B cell (primary cell): ENCODE data around the gene HACD1. TPM values are rescaled to one million over a fixed set of nuclear protein-coding genes. Genes with fewer than 3 reads are reported as not detected.

ENCODE experiments used
- ATAC-seq: fragments of 200-7000 bp; cut with Tn5 transposase; one replicate; pipeline ENCODE4 v1.10.0; 2021; ENCODE audit warnings: low read depth, mild to moderate bottlenecking, moderate number of reproducible peaks, moderate library complexity
- CTCF ChIA-PET: fragments of 350-600 bp; sonication (Branson Sonifier 250); formaldehyde crosslinking; loops from one replicate; lab custom pipeline; 2021; ENCODE audit warnings: antibody characterized with exemption, inconsistent platforms; lab: Charles Lee
- POLR2A ChIA-PET: fragments of 350-600 bp; sonication (Branson Sonifier 250); formaldehyde crosslinking; loops from one replicate; lab custom pipeline; 2021; ENCODE audit warnings: antibody characterized with exemption; lab: Charles Lee
- DNase-seq: peaks from one replicate; pipeline ENCODE4 v3.0.0; 2013
- H2AFZ ChIP-seq: 2 replicates; pipeline ENCODE4 v1.6.1; 2012; ENCODE audit warnings: mild to moderate bottlenecking, low read depth, low read length; ENCODE audit not compliant: insufficient read depth, poor library complexity, severe bottlenecking
- H3K27ac ChIP-seq, 2 donors: 1 replicate in 1 of 2; 2 replicates in 1 of 2; pipeline ENCODE4 v1.5.1; 2012 to 2013; ENCODE audit warnings: low read length in 2 of 2, mild to moderate bottlenecking in 2 of 2, moderate library complexity in 1 of 2
- H3K27me3 ChIP-seq, 4 experiments: fragments of 200-600 bp in 1 of 4; sonication (generic) in 1 of 4; replicated peaks in 1 of 4; 1 replicate in 2 of 4; 2 replicates in 2 of 4; pipeline versions ENCODE4 v1.6.1 to v1.7.0; 2013 to 2016; ENCODE audit warnings: low read length in 3 of 4, mild to moderate bottlenecking in 2 of 4, mixed read lengths in 1 of 4, moderate library complexity in 1 of 4; ENCODE audit not compliant: insufficient read depth in 4 of 4, control insufficient read depth in 3 of 4; ENCODE audit errors: control extremely low read depth in 1 of 4
- H3K36me3 ChIP-seq, 2 experiments: replicated peaks in 1 of 2; 1 replicate in 1 of 2; 2 replicates in 1 of 2; pipeline versions ENCODE4 v1.6.1 to v1.7.1; 2013; ENCODE audit warnings: low read length in 1 of 2; ENCODE audit not compliant: insufficient read depth in 2 of 2, control insufficient read depth in 1 of 2; ENCODE audit errors: control extremely low read depth in 1 of 2, extremely low read depth in 1 of 2
- H3K4me1 ChIP-seq, 2 donors: fragments of 200-600 bp in 1 of 2; sonication (generic) in 1 of 2; 1 replicate in 1 of 2; 2 replicates in 1 of 2; pipeline versions ENCODE4 v1.5.1 to v1.6.1; 2013 to 2017; ENCODE audit warnings: low read length in 2 of 2; ENCODE audit not compliant: control insufficient read depth in 2 of 2, insufficient read depth in 2 of 2
- H3K4me2 ChIP-seq: replicated peaks from 2 replicates; pipeline ENCODE3; 2012; ENCODE audit warnings: mild to moderate bottlenecking, low read depth, low read length; ENCODE audit not compliant: poor library complexity, severe bottlenecking
- H3K4me3 ChIP-seq, 5 experiments: fragments of 200-600 bp in 1 of 5; sonication (generic) in 1 of 5; 1 replicate in 3 of 5; 2 replicates in 2 of 5; pipeline versions ENCODE4 v1.5.1 to v1.7.0; 2011 to 2016; ENCODE audit warnings: low read length in 4 of 5, mild to moderate bottlenecking in 4 of 5, low read depth in 2 of 5, control low read depth in 1 of 5, moderate library complexity in 1 of 5; ENCODE audit not compliant: insufficient read depth in 1 of 5; ENCODE audit errors: control extremely low read depth in 1 of 5, extremely low read depth in 1 of 5
- H3K79me2 ChIP-seq: fragments of 200-600 bp; sonication (generic); one replicate; pipeline ENCODE4 v1.6.0; 2016; ENCODE audit warnings: low read length; ENCODE audit not compliant: control insufficient read depth, insufficient read depth
- H3K9ac ChIP-seq: fragments of 200-600 bp; sonication (generic); 2 replicates; pipeline ENCODE4 v1.6.1; 2017; ENCODE audit warnings: mild to moderate bottlenecking, low read length, moderate library complexity
- H3K9me3 ChIP-seq, 3 donors: one replicate each; pipeline versions ENCODE4 v1.6.1 to v1.7.1; 2013; ENCODE audit warnings: low read length in 2 of 3; ENCODE audit not compliant: control insufficient read depth in 2 of 3, insufficient read depth in 1 of 3; ENCODE audit errors: control extremely low read depth in 1 of 3
- H4K20me1 ChIP-seq: 2 replicates; pipeline ENCODE4 v1.6.0; 2012; ENCODE audit warnings: mild to moderate bottlenecking, low read length; ENCODE audit not compliant: insufficient read depth, control insufficient read depth, poor library complexity, severe bottlenecking
- H3K27ac Mint-ChIP-seq: one replicate; pipeline ENCODE4 v1.8.0; 2021; ENCODE audit warnings: mixed read lengths
- H3K27me3 Mint-ChIP-seq: one replicate; pipeline ENCODE4 v1.8.0; 2021; ENCODE audit warnings: mixed read lengths
- H3K4me1 Mint-ChIP-seq: one replicate; pipeline ENCODE4 v1.8.0; 2021; ENCODE audit warnings: mixed read lengths
- H3K4me3 Mint-ChIP-seq: one replicate; pipeline ENCODE4 v1.8.0; 2021; ENCODE audit warnings: mixed read lengths
- H3K9me3 Mint-ChIP-seq: one replicate; pipeline ENCODE4 v1.8.0; 2022; ENCODE audit warnings: mixed read lengths; ENCODE audit not compliant: insufficient read depth
- EZH2 ChIP-seq: IDR thresholded peaks from 2 replicates; pipeline ENCODE4 v1.6.1; 2012; ENCODE audit warnings: borderline replicate concordance, low read depth, mild to moderate bottlenecking, moderate library complexity, low read length; ENCODE audit not compliant: insufficient read depth, poor library complexity, severe bottlenecking
- WGBS: methylation state at CpG from one replicate; pipeline ENCODE4 v1.1.5; 2013; ENCODE audit warnings: missing lambda C conversion rate; ENCODE audit not compliant: insufficient coverage; 5-methylcytosine and 5-hydroxymethylcytosine counted together
- intact Hi-C: fragments of 100-400 bp; cut with micrococcal nuclease; formaldehyde crosslinking; loops from one replicate; pipeline ENCODE4 v1.10.0; 2022
- polyA plus RNA-seq: library from polyadenylated mRNA; depleted of rRNA; stranded (reverse); fragments of >200 nt; gene quantifications from 2 replicates; pipeline ENCODE4 v1.2.3, GENCODE V29; 2012
- total RNA-seq, 2 donors: library from RNA; stranded (reverse); fragments of 120-200 nt in 1 of 2; gene quantifications; 1 replicate in 1 of 2; 2 replicates in 1 of 2; pipeline versions ENCODE4 v1.2.3 to v1.2.4, GENCODE V29; 2013 to 2022
- TF ChIP-seq, protein P1 (sequence below): fragments of 200-600 bp; IDR thresholded peaks from one replicate; pipeline ENCODE4 v1.8.0; 2022; ENCODE audit warnings: antibody characterized with exemption, mild to moderate bottlenecking

Gene HACD1
- total and polyA plus RNA-seq, 2 donors (not counting 1 experiment from before 2014, with no cell fraction given), result 1.6 TPM; not detected in 1

DNA sequence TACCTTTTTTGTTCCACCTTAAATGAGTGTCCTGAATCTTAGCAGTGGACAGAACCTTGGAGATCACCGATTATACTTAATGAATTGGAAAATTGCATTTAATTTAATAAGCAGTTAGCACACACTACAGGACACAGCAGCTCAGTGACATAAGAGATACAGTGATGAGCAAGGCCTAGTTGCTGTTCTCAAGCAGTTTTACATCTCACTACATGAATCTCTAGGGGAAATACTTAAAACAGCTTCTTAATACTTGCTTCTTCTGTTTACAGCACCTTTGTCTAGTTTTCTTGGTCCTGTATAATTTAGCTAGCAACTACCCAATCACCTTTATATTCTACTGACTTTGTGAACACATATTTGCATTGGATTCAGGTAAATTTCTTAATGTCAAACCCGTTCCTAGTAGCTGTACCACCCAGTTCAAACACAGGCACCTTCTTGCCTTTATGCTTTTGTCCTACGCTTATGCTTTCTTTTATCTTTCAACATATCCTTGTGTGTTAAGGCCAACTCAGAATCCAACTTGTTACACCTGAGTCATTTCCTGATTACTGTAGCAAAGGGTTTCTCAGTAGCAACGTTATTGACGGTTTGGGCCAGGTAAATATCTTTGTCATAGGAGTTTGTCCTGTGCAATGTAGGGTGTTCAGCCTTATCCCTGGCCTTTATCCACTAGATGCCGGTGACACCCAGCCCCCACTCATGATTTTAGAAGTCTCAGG, 28.6 kb upstream of the HACD1 start:
- H3K4me3 ChIP-seq, result peak overlapping the region in 2 of 5 experiments; percentile 5 to 12
- H3K79me2 ChIP-seq, result peaks cover 80% of the 10 kb centered on the region
- H2AFZ ChIP-seq, result no peak overlapping the region
- H3K36me3 ChIP-seq, result no peaks in the 10 kb centered on the region
- intact Hi-C loops, result loop anchor here (2.0 kb wide), 2 partner anchors 23 to 1785 kb away; partner anchors contain the start of gene MINDY3
- ChIA-PET CTCF (no interaction called here), POLR2A (no interaction called here)
- H3K27ac Mint-ChIP-seq, result peak overlapping the region; percentile 50
- DNase-seq (no peak), ATAC-seq (no peak)
- H4K20me1 ChIP-seq, result peaks cover 18% of the 10 kb centered on the region
- peak overlapping the region; percentile 76 for H3K4me2 ChIP-seq
- peaks cover 0 to 3% (median 0%) of the 10 kb centered on the region in 3 donors for H3K9me3 ChIP-seq
- H3K9ac ChIP-seq, result peak overlapping the region; percentile 25
- H3K27me3 Mint-ChIP-seq, result no peaks in the 10 kb centered on the region
- peaks cover 35 to 43% of the 10 kb centered on the region in 2 donors for H3K4me1 ChIP-seq
- no peak for TF ChIP-seq EZH2
- TF ChIP-seq, protein P1, sequence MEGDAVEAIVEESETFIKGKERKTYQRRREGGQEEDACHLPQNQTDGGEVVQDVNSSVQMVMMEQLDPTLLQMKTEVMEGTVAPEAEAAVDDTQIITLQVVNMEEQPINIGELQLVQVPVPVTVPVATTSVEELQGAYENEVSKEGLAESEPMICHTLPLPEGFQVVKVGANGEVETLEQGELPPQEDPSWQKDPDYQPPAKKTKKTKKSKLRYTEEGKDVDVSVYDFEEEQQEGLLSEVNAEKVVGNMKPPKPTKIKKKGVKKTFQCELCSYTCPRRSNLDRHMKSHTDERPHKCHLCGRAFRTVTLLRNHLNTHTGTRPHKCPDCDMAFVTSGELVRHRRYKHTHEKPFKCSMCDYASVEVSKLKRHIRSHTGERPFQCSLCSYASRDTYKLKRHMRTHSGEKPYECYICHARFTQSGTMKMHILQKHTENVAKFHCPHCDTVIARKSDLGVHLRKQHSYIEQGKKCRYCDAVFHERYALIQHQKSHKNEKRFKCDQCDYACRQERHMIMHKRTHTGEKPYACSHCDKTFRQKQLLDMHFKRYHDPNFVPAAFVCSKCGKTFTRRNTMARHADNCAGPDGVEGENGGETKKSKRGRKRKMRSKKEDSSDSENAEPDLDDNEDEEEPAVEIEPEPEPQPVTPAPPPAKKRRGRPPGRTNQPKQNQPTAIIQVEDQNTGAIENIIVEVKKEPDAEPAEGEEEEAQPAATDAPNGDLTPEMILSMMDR, result no peak
- WGBS, result 84% methylated on average over 2 of the region's 6 CpGs
- peaks cover 59% of the 10 kb centered on the region for H3K4me1 Mint-ChIP-seq
- H3K27me3 ChIP-seq, result no peaks in the 10 kb centered on the region
- peaks cover 3% of the 10 kb centered on the region for H3K9me3 Mint-ChIP-seq
- peak overlapping the region; percentile 98 for H3K4me3 Mint-ChIP-seq
- peak overlapping the region in 1 of 2 donors; percentile 1 for H3K27ac ChIP-seq

GRCh38 chr10:17644485-17644943, 27.3 kb upstream of the HACD1 start:
- Histone ChIP-seq H3K9ac (peak overlapping the region; percentile 89), H3K9me3 (peaks cover 0 to 3% (median 0%) of the 10 kb centered on the region in 3 donors), H3K4me2 (peak overlapping the region; percentile 76), H3K4me1 (peaks cover 35 to 43% of the 10 kb centered on the region in 2 donors), H2AFZ (peak overlapping the region; percentile 94), H4K20me1 (peaks cover 18% of the 10 kb centered on the region), H3K27me3 (no peaks in the 10 kb centered on the region), H3K36me3 (no peaks in the 10 kb centered on the region), H3K27ac (peak overlapping the region; percentile 96 to 99), H3K79me2 (peaks cover 67% of the 10 kb centered on the region), H3K4me3 (peak overlapping the region; percentile 71 to 99 (median 86))
- intact Hi-C loops, result loop anchor here (1.0 to 5.0 kb wide), 7 partner anchors 11 to 1784 kb away; partner anchors contain the start of genes ARL5B, MINDY3, RSU1 and VIM
- peak overlapping the region; percentile 98 for H3K4me3 Mint-ChIP-seq
- WGBS, result 4% methylated on average over 9 of the region's 9 CpGs
- CTCF ChIA-PET, result interaction anchor here (0.6 to 1.8 kb wide), 9 partner anchors 9 to 415 kb away, joined by 3 to 10 read pairs (median 4); no protein-coding TSS in a partner anchor
- ATAC-seq (no peak), DNase-seq (no peak)
- no peaks in the 10 kb centered on the region for H3K27me3 Mint-ChIP-seq
- peaks cover 5% of the 10 kb centered on the region for H3K9me3 Mint-ChIP-seq
- POLR2A ChIA-PET, result no interaction called here
- H3K4me1 Mint-ChIP-seq, result peaks cover 55% of the 10 kb centered on the region
- peak overlapping the region; percentile 100 for H3K27ac Mint-ChIP-seq
- TF ChIP-seq, protein P1, result no peak
- TF ChIP-seq EZH2, result no peak
